Measurements from ENCODE around the gene HOXD3. TPM values are rescaled to one million over a fixed set of nuclear protein-coding genes. Genes with fewer than 3 reads are reported as not detected.

The HOXD3 gene
- total and polyA plus RNA-seq, 5 experiments from 2014 or later, result not detected

- peaks cover 0 to 64% (median 21%) of the 10 kb centered on the region in 9 donors for H3K9me3 Mint-ChIP-seq
- peaks cover 59 to 98% (median 85%) of the 10 kb centered on the region in 5 donors for H3K27me3 Mint-ChIP-seq
- no peak overlapping the region for H3K4me3 Mint-ChIP-seq
- POLR2A ChIA-PET, result no interaction called here
- ATAC-seq (no peak), DNase-seq (no peak)
- H3K27ac Mint-ChIP-seq, result no peak overlapping the region
- H3K4me1 Mint-ChIP-seq, result peaks cover 0 to 11% (median 7%) of the 10 kb centered on the region in 4 donors
- peaks cover 5 to 35% (median 8%) of the 10 kb centered on the region in 3 donors for H3K36me3 Mint-ChIP-seq
Measured at GRCh38 chr2:176114930-176115625, 42.0 kb upstream of the HOXD3 start.

- Mint-ChIP-seq H3K9me3 (peaks cover 0 to 67% (median 21%) of the 10 kb centered on the region in 9 donors), H3K4me3 (peak within 1 kb of the TSS in 1 of 10 donors; percentile 25), H3K27ac (peak within 1 kb of the TSS in 1 of 10 donors; percentile 82), H3K27me3 (peaks cover 59 to 98% (median 85%) of the 10 kb centered on the region in 5 donors), H3K4me1 (peaks cover 0 to 9% (median 7%) of the 10 kb centered on the region in 4 donors), H3K36me3 (peaks cover 7 to 30% (median 8%) of the 10 kb centered on the region in 3 donors)
- POLR2A ChIA-PET, result no interaction called here
- ATAC-seq (no peak), DNase-seq (no peak)
Measured at GRCh38 chr2:176115883-176116813, 41.0 kb upstream of the HOXD3 start, which contains the start of gene HOXD10. Gene HOXD10, plus strand, starts transcription at chr2:176116778. Its CDS starts 56 bp downstream, at chr2:176116834.

- Mint-ChIP-seq H3K4me1 (peaks cover 0 to 8% (median 6%) of the 10 kb centered on the region in 4 donors), H3K27ac (peak overlapping the region in 1 of 10 donors; percentile 82), H3K36me3 (peaks cover 6 to 30% (median 8%) of the 10 kb centered on the region in 3 donors), H3K9me3 (peaks cover 0 to 64% (median 21%) of the 10 kb centered on the region in 9 donors), H3K27me3 (peaks cover 57 to 94% (median 79%) of the 10 kb centered on the region in 5 donors), H3K4me3 (no peak overlapping the region)
- no peak for DNase-seq
- ATAC-seq, result no peak
- POLR2A ChIA-PET, result no interaction called here
Measured at GRCh38 chr2:176117162-176117822, 39.8 kb upstream of the HOXD3 start.

- peaks cover 6 to 30% (median 8%) of the 10 kb centered on the region in 3 donors for H3K36me3 Mint-ChIP-seq
- H3K27ac Mint-ChIP-seq, result peak overlapping the region in 3 of 10 donors; percentile 53 to 91 (median 58)
- peaks cover 0 to 61% (median 21%) of the 10 kb centered on the region in 9 donors for H3K9me3 Mint-ChIP-seq
- peaks cover 57 to 88% (median 75%) of the 10 kb centered on the region in 5 donors for H3K27me3 Mint-ChIP-seq
- peaks cover 2 to 8% (median 7%) of the 10 kb centered on the region in 4 donors for H3K4me1 Mint-ChIP-seq
- POLR2A ChIA-PET, result no interaction called here
- H3K4me3 Mint-ChIP-seq, result peak overlapping the region in 2 of 10 donors; percentile 26 to 40
- DNase-seq (no peak), ATAC-seq (no peak)
Measured at GRCh38 chr2:176117823-176118371, 39.2 kb upstream of the HOXD3 start.

- ATAC-seq, result no peak
Measured at GRCh38 chr2:176118601-176119339, 38.3 kb upstream of the HOXD3 start.

GRCh38 chr2:176120364-176121189 lies 36.5 kb upstream of the HOXD3 start:
- POLR2A ChIA-PET, result no interaction called here
- Mint-ChIP-seq H3K36me3 (peaks cover 8 to 12% (median 10%) of the 10 kb centered on the region in 3 donors), H3K27me3 (peaks cover 51 to 87% (median 75%) of the 10 kb centered on the region in 5 donors), H3K9me3 (peaks cover 0 to 41% (median 18%) of the 10 kb centered on the region in 9 donors), H3K4me1 (peaks cover 9 to 16% (median 13%) of the 10 kb centered on the region in 4 donors), H3K4me3 (peak overlapping the region in 2 of 10 donors; percentile 14 to 20), H3K27ac (peak overlapping the region in 1 of 10 donors; percentile 16)
- ATAC-seq (no peak), DNase-seq (no peak)

More at GRCh38 chr2:176118601-176119339, 38.3 kb upstream of the HOXD3 start:
- peak overlapping the region in 1 of 10 donors; percentile 71 for H3K4me3 Mint-ChIP-seq
- DNase-seq, result no peak
- peaks cover 6 to 23% (median 8%) of the 10 kb centered on the region in 3 donors for H3K36me3 Mint-ChIP-seq
- POLR2A ChIA-PET, result no interaction called here
- peaks cover 53 to 85% (median 70%) of the 10 kb centered on the region in 5 donors for H3K27me3 Mint-ChIP-seq
- H3K9me3 Mint-ChIP-seq, result peaks cover 0 to 53% (median 19%) of the 10 kb centered on the region in 9 donors
- peak overlapping the region in 2 of 10 donors; percentile 58 to 78 for H3K27ac Mint-ChIP-seq
- H3K4me1 Mint-ChIP-seq, result peaks cover 6 to 14% (median 10%) of the 10 kb centered on the region in 4 donors

GRCh38 chr2:176121190-176122051 lies 35.7 kb upstream of the HOXD3 start:
- DNase-seq (no peak), ATAC-seq (no peak)
- Mint-ChIP-seq H3K36me3 (peaks cover 8 to 11% (median 10%) of the 10 kb centered on the region in 3 donors), H3K4me1 (peaks cover 9 to 16% (median 12%) of the 10 kb centered on the region in 4 donors), H3K27me3 (peaks cover 57 to 87% (median 77%) of the 10 kb centered on the region in 5 donors), H3K27ac (peak overlapping the region in 1 of 10 donors; percentile 44), H3K4me3 (peak overlapping the region in 4 of 10 donors; percentile 12 to 43 (median 17)), H3K9me3 (peaks cover 0 to 37% (median 17%) of the 10 kb centered on the region in 9 donors)
- POLR2A ChIA-PET, result no interaction called here

- ATAC-seq (peak; percentile 24 to 27), DNase-seq (no peak)
- H3K4me1 Mint-ChIP-seq, result peaks cover 9 to 20% (median 14%) of the 10 kb centered on the region in 4 donors
- peak overlapping the region; percentile 57 to 85 (median 78) for H3K4me3 Mint-ChIP-seq
- peaks cover 4 to 10% (median 6%) of the 10 kb centered on the region in 3 donors for H3K36me3 Mint-ChIP-seq
- peaks cover 59 to 87% (median 77%) of the 10 kb centered on the region in 5 donors for H3K27me3 Mint-ChIP-seq
- H3K27ac Mint-ChIP-seq, result peak overlapping the region in 1 of 10 donors; percentile 34
- POLR2A ChIA-PET, result interaction anchor here (0.5 to 0.9 kb wide), 2 partner anchors 706 to 1073 kb away, joined by 3 read pairs; no protein-coding TSS in a partner anchor
- H3K9me3 Mint-ChIP-seq, result peaks cover 0 to 29% (median 11%) of the 10 kb centered on the region in 9 donors
Measured at GRCh38 chr2:176122052-176122682, 34.9 kb upstream of the HOXD3 start.

GRCh38 chr2:176122683-176123410 lies 34.3 kb upstream of the HOXD3 start, which contains the start of gene HOXD9:
Gene HOXD9, plus strand, starts transcription at chr2:176122719. Its CDS starts 50 bp downstream, at chr2:176122769.
- H3K27ac Mint-ChIP-seq, result peak within 1 kb of the TSS in 2 of 10 donors; percentile 2 to 71
- ATAC-seq, result peak; percentile 53 to 55
- H3K9me3 Mint-ChIP-seq, result peaks cover 0 to 27% (median 9%) of the 10 kb centered on the region in 9 donors
- peak in 2 of 10 donors; percentile 35 to 44 for DNase-seq
- peaks cover 2 to 10% (median 6%) of the 10 kb centered on the region in 3 donors for H3K36me3 Mint-ChIP-seq
- peak within 1 kb of the TSS; percentile 57 to 85 (median 78) for H3K4me3 Mint-ChIP-seq
- H3K27me3 Mint-ChIP-seq, result peaks cover 62 to 87% (median 76%) of the 10 kb centered on the region in 5 donors
- peaks cover 9 to 26% (median 14%) of the 10 kb centered on the region in 4 donors for H3K4me1 Mint-ChIP-seq
- POLR2A ChIA-PET, result interaction anchor here (0.5 to 0.9 kb wide), 2 partner anchors 706 to 1072 kb away, joined by 3 read pairs; no protein-coding TSS in a partner anchor

All from naive thymus-derived CD8-positive, alpha-beta T cell (primary cell).